HG02623 (cell line): ENCODE results near the gene TAPT1.
"Not testable (repeated sequence)": the region's sequence is repeated elsewhere in the genome, so short reads cannot be mapped to it uniquely, and the experiment has no call there.

Experiments
- ATAC-seq: cut with Tn5 transposase; IDR thresholded peaks from one replicate; pipeline ENCODE4 v1.9.1; 2021; ENCODE audit warnings: moderate library complexity; ENCODE audit not compliant: unreplicated experiment

Gene TAPT1

DNA sequence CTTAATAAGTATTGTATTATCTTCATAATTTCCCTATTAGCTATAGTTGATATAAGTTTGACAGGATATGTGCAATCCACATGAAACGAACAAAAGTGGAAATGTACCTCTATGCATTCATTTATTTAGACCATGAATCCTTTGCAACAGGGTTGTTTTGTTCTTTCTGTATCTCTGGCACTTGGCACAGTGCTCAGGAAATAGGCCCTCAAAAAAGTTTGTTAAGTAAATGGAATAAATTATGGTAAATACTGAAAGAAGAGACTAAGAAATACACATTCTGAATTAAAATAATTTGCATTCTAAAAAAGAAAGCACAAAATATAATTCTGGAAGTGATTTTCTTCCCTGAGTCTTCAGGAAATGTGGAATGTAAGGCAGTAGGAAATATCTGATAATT is 39.3 kb downstream of the TAPT1 start:
- ATAC-seq = no peak

DNA sequence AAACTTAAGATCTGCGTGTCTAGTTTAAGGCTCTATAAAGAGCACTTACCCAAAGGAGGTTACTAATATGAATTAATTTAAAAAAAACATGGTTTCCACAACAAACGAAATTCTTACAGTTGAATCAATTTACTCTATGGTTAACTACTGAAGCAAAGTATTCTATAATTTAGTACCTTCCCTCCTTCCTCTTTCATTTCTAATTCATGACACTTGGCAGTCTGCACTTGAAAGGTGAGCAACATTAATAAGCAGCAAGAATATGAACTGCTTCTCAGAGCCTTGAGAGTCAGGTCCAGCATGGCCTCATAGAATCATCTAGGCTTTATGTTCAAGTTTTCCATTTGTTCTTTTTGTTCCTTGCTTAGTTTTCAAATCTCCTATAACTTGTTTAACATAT is 42.7 kb downstream of the TAPT1 start:
- no peak for ATAC-seq

DNA sequence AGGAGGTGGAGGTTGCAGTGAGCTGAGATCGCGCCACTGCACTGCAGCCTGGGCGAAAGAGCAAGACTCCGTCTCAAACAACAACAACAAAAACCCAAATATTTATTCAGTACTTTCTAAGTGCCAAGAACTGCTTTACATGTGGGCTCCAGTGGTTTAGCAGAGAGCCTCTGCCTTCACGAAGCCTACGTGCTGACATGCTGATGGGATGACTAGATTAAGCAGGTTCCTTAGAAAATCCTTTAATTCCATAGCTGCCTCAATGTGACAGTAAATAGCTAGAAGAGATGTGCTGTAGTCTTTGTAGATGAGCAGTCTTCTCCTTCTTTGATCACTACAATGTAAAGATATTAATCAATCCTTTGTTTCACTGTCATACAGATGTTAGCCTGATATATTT is 49.6 kb downstream of the TAPT1 start:
- no peak for ATAC-seq

DNA sequence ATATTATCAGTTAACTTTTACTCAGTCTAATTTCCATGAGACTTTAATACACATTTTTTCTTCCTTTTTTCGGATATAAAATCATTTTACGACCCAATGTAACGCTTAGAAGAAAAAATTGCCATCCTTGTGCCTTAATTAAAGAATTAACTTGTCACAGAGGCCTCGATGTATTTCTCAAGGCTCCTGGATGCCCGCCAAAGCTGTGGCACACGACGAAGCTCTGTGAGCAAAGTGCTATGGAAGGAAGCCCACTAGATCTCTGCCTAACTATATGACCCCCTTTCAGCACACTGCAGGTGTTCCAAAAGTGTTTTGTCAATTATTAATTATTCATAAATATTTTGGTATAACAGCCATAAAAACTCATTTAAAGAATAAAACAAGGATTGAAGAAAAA is 54.4 kb downstream of the TAPT1 start:
- ATAC-seq = no peak

DNA sequence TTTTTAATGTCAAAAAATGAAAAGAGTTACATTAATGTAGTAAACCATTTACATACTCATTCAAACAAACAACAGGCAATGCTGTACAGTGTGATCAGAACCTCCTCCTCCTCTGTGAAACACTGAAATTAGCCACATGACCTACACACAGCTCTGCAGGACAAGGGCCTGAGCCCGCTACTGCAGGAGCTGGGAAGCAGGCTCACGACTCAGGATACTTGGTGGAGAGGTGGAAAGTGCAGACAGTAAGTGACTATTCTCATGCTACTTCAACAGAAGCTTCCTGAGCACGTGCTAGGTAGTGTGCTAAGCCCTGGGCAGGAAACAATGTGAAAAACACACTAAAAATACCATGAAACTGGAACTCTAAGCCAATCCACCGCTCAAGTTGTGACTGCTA is 56.8 kb downstream of the TAPT1 start:
- ATAC-seq = no peak

DNA sequence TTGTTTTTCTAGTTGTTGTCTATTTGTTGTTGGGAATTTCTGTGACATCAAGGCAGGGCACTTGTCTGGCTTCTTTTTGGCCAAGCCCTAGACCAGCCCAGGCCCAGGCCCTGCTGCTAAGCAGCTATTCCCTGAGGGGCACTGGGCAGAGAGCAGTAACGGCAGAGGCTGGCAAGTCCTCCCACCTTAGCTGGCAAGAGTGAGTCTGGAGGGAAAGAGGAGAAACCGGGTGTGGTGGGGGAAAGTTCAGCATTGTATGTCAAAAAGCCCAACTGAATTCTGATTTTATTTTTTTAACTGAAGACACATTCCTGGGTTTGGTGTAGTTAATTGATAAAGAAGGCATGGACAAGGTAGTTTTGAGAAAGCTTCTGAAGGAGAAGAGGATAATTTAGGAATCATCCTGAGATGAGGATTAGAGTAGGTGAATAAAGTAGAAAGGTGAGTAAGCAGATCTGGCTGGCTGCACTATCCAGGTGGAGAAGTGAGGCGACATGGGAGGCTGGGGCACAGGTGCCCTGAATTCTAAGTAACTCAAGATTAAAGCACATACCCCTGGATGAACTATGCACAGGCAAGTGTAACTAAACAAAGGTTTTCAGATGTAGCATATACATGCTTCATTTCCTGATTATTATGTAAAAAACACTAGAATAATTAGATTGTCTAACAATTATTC is 57.4 kb downstream of the TAPT1 start:
- ATAC-seq = no peak

DNA sequence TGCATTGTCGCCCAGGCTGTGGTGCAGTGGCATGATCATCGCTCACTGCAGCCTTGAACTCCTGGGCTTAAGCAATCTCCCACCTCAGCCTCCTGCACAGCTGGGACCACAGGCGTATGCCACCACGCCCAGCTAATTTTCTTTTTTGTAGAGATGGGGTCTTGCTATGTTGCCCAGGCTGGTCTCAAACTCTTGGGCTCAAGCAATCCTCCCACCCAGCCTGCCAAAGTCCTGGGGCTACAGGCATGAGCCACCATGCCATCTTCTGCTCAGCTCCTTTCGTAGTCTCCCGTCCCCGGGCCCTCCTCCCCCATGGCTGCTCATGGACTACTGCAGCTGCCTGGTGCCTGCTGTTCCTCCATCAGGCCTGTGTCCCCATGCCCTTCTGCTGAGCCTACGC is 58.1 kb downstream of the TAPT1 start:
- ATAC-seq = no peak

DNA sequence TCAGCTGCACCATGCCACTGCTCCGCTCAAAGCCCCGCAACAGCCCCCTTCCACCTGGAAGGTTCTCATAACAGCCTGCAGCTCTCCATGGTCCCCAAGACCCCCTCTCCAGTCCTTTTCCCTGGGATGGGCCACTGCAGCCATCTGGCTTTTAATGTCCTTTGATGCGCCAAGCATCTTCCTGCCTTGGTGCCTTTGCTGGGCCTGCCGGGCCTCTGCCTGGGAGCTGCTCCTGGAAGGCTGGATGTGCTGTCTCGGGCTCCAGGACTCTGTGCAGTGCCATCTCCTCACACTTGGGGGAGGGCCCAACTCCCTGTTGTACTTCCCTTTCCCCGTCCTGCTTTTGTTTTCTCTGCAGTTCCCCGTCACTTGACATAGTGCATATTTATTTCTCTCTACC is 60.3 kb downstream of the TAPT1 start:
- no peak for ATAC-seq

DNA sequence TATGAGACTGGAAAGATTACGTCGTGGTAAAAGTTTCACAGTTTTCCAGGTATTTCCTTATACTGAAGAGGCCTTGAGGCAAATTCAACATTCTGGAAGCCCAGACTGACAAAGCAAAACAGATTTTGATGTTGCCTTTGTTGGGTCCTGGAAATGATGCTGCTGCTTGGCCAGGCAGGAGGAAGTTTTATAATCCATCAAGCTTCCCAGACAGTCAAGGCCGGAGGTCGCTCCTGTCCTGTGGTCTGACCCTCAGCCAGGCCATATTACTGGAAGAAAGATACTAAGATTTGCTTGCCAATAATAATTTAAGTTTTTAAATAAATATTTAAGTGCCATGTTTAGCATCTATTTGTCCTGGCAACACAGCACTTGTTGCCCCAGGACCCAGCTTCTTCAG is 63.4 kb downstream of the TAPT1 start:
- ATAC-seq = no peak

DNA sequence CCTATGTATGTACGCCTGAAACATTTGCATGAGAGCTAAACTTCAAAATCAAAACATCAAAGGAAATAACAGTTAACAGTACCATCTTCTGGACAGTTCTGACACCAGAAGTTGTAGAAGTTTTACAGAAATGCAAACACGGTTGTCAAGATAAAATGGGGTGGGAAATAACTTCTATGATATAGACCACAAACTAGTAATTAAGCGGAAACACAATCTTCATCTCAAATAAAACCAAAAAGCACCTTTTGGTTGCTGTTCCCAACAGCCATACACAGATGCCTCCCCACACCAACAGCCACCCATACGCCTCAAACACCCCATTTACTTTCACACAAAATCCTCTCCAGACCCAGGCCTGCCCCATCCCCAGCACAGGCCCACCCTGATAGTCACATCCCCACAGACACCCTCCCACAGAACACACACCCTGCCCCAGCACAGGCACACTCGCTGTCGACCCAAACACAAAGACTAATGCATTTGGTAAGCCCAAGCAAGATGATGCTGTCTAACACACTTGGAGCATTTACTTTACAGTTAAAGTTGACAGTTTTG is 64.3 kb downstream of the TAPT1 start:
- ATAC-seq = no peak

DNA sequence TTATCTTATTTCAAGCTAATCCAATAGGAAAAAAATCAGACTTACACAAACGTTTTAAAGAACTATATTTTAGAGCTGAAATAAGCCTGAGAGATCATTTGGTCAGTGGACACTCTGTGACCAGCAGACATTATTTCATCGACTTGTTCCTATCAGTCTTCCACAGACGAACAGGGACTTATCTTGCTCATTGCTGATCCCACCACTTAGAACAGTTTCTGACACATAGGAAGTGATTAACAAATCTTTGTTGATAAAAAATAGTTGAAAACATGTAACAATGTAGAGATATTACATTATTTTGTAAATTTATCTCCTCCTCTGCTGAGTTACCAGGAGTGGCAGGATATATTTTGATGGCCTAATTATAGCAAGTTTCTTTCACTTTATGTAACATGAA is 65.8 kb downstream of the TAPT1 start:
- no peak for ATAC-seq

DNA sequence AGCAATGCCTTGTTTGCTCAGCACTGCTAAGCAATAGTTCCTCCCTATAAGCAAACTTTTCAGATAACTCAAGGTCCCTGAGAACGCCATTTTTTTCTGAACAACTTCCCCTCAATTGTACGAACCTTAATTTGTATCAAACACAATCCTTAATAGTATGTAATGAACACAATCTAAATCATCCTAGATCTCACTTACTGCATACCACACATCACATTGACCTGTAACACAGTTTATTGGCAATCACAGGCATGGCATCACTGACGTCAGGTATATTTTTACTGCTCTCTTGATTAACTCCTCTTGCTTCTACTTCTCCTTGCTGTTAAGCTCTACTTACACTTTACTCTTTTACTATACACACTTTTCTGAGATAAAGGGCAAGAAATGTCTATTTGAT is 67.0 kb downstream of the TAPT1 start:
- no peak for ATAC-seq

DNA sequence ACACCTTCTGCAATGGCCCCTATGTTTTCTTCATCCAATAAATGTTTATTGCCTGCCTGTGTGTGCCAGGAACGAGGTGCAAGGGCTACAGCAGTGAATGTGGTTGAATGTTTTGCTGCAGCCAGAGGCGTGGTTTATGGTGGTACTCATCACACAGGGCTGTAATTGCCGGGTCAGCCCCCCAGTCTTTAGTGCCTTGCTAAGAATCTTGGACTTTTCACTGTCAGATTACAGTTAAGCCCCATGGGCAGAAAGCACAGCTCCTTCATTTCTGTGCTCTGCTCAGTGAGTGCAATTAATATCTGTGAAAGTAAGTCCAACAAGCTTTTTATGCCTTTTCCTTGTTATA is 67.8 kb downstream of the TAPT1 start:
- no peak for ATAC-seq

DNA sequence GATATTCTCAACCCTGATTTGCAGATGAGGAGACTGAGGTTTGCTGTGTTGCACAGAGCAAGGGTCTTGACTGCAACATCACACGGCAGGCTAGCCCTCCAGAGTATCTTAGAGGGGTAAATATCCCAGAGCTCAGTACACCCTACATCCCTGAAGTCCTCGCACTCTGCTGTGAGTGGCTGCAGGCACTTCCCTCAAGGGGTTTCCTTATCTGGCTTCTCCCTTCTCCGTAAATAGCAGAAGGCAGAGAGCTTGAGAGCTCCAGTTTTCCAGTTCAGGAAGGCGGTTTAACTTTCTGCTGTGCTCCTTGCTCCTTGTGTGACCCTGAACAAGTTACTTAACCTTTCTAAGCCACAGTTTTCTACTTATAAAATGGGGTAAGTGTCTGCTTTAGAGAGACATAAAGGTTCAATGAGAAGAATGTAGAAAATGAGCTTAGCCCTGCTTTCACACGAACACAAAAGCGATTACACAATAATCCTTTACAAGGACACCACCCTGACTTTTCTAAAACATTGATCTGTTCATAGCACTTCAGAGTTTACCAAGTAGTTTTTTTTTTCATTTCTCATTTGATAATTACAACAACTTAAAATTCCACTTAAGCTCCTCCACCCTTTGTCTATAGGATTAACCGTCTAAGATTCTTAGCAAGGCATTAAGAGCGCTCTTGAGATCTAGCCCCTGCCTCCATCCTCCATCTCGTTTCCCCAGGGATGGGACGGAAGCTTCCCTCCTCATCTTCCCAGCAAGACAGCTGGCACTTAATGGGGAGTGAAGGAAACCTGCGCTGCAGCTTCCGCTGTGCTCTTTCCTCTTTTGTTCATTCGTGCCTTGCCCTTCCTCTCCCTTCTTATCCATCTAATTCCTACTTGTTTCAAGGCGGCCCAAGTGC is 68.4 kb downstream of the TAPT1 start:
- no peak for ATAC-seq

DNA sequence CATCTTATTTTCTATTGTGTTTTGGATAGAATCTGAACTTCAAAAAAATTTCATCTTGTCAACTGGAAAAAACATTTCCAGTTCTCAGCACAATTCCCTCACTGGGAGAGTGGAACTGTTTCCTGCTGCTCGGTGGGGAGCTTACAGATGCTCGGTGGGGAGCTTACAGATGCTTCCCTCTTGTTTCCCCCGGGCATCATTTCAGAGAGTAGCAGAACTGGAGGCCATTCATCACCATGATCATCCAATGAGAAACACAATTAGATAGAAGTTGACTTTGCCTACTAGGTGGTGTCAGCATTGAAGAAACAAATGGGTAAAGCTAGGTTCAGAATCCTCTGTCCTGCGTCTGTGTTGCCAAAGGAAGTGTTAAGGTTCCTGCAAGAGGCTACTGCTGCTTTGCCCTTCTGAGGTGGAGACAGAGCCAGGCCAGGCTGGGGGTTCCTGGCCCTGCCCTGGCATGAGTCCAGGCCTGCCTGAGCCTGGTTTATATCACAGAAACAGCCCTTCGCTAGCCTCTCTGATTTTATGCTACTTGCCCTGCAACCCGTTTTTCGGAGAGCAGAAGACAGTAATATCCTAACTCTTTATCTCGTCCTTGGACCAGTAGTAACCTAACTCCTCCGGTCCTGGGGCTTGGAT is 70.6 kb downstream of the TAPT1 start:
- ATAC-seq = no peak

DNA sequence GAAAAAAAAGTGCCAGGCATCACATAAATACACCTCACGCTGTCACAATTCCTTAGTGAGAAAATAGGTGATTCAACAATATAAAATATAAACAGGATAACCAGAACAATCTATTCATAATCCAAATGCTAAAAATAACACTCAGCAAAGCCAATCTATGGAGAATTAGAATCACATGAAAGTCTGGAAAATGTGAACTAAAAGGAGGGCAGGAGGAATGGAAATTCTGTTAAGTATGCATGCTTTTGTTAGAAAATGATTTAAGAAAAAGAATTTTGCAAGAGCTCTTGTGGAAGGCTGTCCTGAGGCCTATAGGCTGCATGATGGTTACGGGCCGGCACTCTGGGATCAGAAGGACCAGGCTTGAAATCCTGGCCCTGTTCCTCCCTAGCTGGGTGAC is 71.8 kb downstream of the TAPT1 start:
- no peak for ATAC-seq

DNA sequence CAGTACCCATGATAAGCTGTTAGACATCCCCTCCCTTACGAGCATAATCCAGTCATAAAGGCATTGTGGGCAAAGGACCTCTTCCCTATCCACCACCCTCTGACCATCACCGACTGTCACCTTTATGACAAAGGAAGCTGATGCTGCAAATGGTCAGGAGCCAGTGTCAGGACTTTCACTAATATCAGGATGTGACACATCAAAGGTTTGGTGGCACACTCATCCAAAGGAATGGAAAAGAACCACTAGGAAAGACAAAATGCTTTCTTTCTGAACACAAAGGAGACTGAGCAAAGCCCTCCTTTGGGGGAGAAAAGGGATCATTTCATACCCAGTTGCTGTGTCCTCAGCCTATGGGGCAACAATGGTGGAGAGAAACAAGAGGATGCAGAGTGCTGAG is 75.6 kb downstream of the TAPT1 start:
- ATAC-seq = no peak

DNA sequence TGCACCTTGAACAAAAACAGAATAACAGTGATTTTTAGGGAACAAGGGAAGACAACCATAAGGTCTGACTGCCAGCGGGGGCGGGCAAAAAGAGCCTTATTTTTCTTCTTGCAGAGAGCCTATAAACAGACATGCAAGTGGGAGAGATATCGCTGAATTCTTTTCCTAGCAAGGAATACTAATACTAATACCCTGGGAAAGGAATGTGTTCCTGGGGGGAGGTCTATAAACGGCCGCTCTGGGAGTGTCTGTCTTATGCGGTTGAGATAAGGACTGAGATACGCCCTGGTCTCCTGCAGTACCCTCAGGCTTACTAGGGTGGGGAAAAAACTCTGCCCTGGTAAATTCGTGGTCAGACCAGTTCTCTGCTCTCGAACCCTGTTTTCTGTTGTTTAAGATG is 81.4 kb downstream of the TAPT1 start:
- ATAC-seq = not testable (repeated sequence)

DNA sequence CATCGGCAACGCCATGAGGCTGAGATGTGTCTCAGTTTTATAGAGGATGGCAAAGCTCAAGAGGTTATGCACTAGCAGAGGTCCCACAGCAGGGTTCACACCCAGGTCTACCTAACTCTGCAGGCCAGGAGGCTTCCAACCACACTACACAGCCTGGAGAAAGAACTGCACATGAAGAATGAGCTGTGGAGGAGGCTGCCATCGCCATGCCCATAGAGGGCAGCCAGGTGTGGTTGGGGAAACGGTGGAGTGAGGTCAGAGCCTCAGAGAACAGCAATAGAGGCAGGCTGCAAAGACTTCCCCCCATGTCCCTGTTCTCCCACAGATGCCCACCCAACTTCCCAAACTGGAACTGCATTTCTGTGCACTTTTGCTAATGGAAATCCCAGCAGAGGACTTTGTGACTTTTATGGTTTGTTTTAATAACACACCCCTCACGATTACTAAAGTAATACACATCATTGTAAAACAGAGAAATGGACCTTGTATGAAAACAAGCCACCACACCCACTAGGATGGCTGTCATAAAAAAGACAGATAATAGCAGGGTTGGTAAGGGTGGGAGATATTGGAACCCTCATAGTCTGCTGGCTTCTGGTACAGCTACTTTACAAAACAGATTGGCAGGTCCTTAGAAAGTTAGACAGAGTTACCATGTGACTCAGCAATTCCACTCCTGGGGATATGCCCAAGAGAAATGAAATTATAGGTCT is 83.5 kb downstream of the TAPT1 start:
- ATAC-seq = no peak

DNA sequence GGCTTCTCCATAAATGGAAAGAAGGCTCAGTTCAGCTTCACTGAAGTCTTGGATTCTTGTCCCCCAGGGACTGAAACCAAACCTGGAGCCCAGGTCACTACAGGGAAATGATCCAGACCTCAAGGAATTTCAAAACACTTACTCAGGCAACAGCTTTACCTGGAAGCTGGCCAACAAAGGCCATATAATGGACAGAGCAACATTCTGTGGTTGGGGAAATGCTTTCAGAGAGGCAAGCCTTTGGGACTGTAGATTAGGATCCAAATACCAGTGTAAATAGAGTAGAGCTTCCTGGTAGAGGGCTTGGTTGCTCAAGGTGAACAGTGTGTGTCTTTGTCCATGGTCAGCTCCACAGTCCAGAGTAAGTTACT is 85.4 kb downstream of the TAPT1 start:
- no peak for ATAC-seq

DNA sequence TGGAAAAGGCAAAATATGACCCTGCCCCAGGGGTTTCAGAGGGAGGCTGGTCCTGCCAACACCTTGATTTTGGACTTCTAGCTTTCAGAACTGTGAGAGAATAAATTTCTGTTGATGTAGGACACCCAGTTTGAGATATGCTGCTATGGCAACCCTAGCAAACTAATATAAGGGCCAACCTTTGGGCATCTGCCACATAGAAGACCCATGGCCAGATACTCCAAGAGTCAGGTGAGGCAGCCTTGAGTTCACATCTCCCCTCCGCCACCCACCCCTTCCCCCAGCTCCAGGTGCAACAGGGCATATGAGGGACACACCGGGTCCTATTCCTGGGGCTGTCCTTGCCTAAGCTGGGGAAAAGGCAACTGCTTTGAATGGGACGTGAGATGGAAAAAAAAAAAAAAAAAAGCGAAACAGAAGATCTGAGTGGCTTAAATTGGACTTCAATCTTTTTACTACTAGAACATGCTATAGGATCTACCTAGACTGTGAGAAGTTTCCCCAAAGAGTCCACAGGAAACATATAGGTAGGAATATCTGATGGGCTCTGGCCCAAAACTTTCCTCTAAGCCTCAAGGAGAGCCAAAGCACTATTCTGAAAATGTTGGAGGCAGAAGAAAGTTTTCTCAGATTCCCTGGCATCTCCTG is 85.9 kb downstream of the TAPT1 start:
- ATAC-seq = no peak
